Thoracic aorta (tissue), 2 donors: ENCODE measurements around the gene CHCHD6. TPM values are rescaled to one million over a fixed set of nuclear protein-coding genes. Genes with fewer than 3 reads are reported as not detected.
"Not testable (repeated sequence)": the region's sequence is repeated elsewhere in the genome, so short reads cannot be mapped to it uniquely, and the experiment has no call there.

ENCODE experiments used
- ATAC-seq: fragments of 150-250 bp; one replicate; pipeline ENCODE4 v1.8.0; 2017; ENCODE audit warnings: low read depth; ENCODE audit not compliant: insufficient number of reproducible peaks, low FRiP score
- DNase-seq: peaks from one replicate; pipeline ENCODE4 v3.0.0-alpha.2; 2020; ENCODE audit warnings: low spot score
- H3K27ac ChIP-seq, 2 donors: fragments of 200-600 bp; sonication (generic); 1 replicate in 1 of 2; 2 replicates in 1 of 2; pipeline ENCODE4 v1.5.1; 2016; ENCODE audit warnings: mild to moderate bottlenecking in 2 of 2, moderate library complexity in 2 of 2
- H3K27me3 ChIP-seq: fragments of 200-600 bp; sonication (generic); replicated peaks from 2 replicates; pipeline ENCODE4 v1.6.0; 2016; ENCODE audit warnings: mild to moderate bottlenecking; ENCODE audit not compliant: insufficient read depth
- H3K36me3 ChIP-seq: fragments of 200-600 bp; sonication (generic); one replicate; pipeline ENCODE4 v1.5.1; 2016
- H3K4me1 ChIP-seq, 2 donors: fragments of 200-600 bp; sonication (generic); 1 replicate in 1 of 2; 2 replicates in 1 of 2; pipeline versions ENCODE4 v1.5.1 to v1.6.0; 2016; ENCODE audit warnings: low read depth in 2 of 2, mild to moderate bottlenecking in 1 of 2; ENCODE audit not compliant: control insufficient read depth in 1 of 2
- H3K4me3 ChIP-seq: fragments of 200-600 bp; sonication (generic); 2 replicates; pipeline ENCODE4 v1.5.1; 2016; ENCODE audit warnings: mild to moderate bottlenecking
- H3K9me3 ChIP-seq: fragments of 200-600 bp; sonication (generic); 2 replicates; pipeline ENCODE4 v1.5.1; 2016
- CTCF ChIP-seq: fragments of 200-600 bp; sonication (generic); IDR thresholded peaks from one replicate; pipeline ENCODE4 v1.5.1; 2019; ENCODE audit warnings: antibody characterized with exemption
- total RNA-seq, 2 donors: library from RNA; depleted of rRNA; stranded (reverse); fragments of >200 nt; gene quantifications; one replicate each; pipeline versions ENCODE4 v1.1.0 to v1.2.3, GENCODE V29; 2016

CHCHD6 gene
- total RNA-seq, 2 donors from 2014 or later: 12.5 to 17.1 TPM

GRCh38 chr3:126797563-126797962 is 93.5 kb downstream of the CHCHD6 start:
- Histone ChIP-seq H3K27ac (no peak overlapping the region), H3K27me3 (no peaks in the 10 kb centered on the region), H3K4me1 (no peaks in the 10 kb centered on the region), H3K36me3 (no peaks in the 10 kb centered on the region), H3K9me3 (peaks cover 6% of the 10 kb centered on the region), H3K4me3 (no peak overlapping the region)
- TF ChIP-seq CTCF: no peak
- ATAC-seq: no peak
- no peak for DNase-seq

- H3K4me3 ChIP-seq: no peak overlapping the region
- no peak overlapping the region for H3K27ac ChIP-seq
- no peak for ATAC-seq
- DNase-seq: no peak
- no peak for TF ChIP-seq CTCF
- no peaks in the 10 kb centered on the region for H3K36me3 ChIP-seq
- H3K9me3 ChIP-seq: no peaks in the 10 kb centered on the region
- no peaks in the 10 kb centered on the region for H3K4me1 ChIP-seq
- no peaks in the 10 kb centered on the region for H3K27me3 ChIP-seq
Measured at GRCh38 chr3:126798521-126798920, 94.5 kb downstream of the CHCHD6 start.

- Histone ChIP-seq H3K27me3 (no peaks in the 10 kb centered on the region), H3K4me3 (no peak overlapping the region), H3K4me1 (no peaks in the 10 kb centered on the region), H3K36me3 (no peaks in the 10 kb centered on the region), H3K9me3 (no peaks in the 10 kb centered on the region), H3K27ac (no peak overlapping the region)
- ATAC-seq (no peak), DNase-seq (no peak)
- TF ChIP-seq CTCF: no peak
Measured at GRCh38 chr3:126799099-126799498, 95.1 kb downstream of the CHCHD6 start.

GRCh38 chr3:126801312-126801711 is 97.3 kb downstream of the CHCHD6 start:
- H3K27ac ChIP-seq, ATAC-seq, DNase-seq, H3K4me3 ChIP-seq, H3K27me3 ChIP-seq, H3K36me3 ChIP-seq, H3K9me3 ChIP-seq, H3K4me1 ChIP-seq: not testable (repeated sequence)

- H3K27me3 ChIP-seq: no peaks in the 10 kb centered on the region
- TF ChIP-seq CTCF: no peak
- no peak for DNase-seq
- H3K36me3 ChIP-seq: no peaks in the 10 kb centered on the region
- no peak for ATAC-seq
- no peak overlapping the region for H3K27ac ChIP-seq
- no peak overlapping the region for H3K4me3 ChIP-seq
- no peaks in the 10 kb centered on the region for H3K4me1 ChIP-seq
- no peaks in the 10 kb centered on the region for H3K9me3 ChIP-seq
Measured at GRCh38 chr3:126807795-126808194, 103.8 kb downstream of the CHCHD6 start.

GRCh38 chr3:126811530-126811929 is 107.5 kb downstream of the CHCHD6 start:
- H3K27me3 ChIP-seq: no peaks in the 10 kb centered on the region
- ATAC-seq: no peak

More at GRCh38 chr3:126811530-126811929, 107.5 kb downstream of the CHCHD6 start:
- no peak for TF ChIP-seq CTCF
- no peaks in the 10 kb centered on the region for H3K36me3 ChIP-seq
- no peak for DNase-seq
- no peaks in the 10 kb centered on the region for H3K4me1 ChIP-seq
- H3K4me3 ChIP-seq: no peak overlapping the region
- H3K9me3 ChIP-seq: no peaks in the 10 kb centered on the region
- H3K27ac ChIP-seq: no peak overlapping the region
